MM.1S (cell line): ENCODE measurements around the gene GTPBP3.
"Not testable (repeated sequence)": the region's sequence is repeated elsewhere in the genome, so short reads cannot be mapped to it uniquely, and the experiment has no call there.

Experiments used
- DNase-seq: peaks from one replicate; pipeline ENCODE4 v3.0.0-alpha.2; 2015
- H2AFZ ChIP-seq: fragments of 300-600 bp; sonication (generic); 2 replicates; pipeline ENCODE4 v1.6.0; 2016; ENCODE audit warnings: antibody characterized with exemption, low read length
- H3F3A ChIP-seq: fragments of 300-600 bp; sonication (generic); 2 replicates; pipeline ENCODE4 v1.6.1; 2016; ENCODE audit warnings: mild to moderate bottlenecking, antibody characterized with exemption, low read length, moderate library complexity, mixed read lengths; ENCODE audit not compliant: insufficient read depth
- H3K27ac ChIP-seq: fragments of 300-600 bp; sonication (generic); 2 replicates; pipeline ENCODE4 v1.5.1; 2016; ENCODE audit warnings: mild to moderate bottlenecking, low read length
- H3K27me3 ChIP-seq: fragments of 300-600 bp; sonication (generic); replicated peaks from 2 replicates; pipeline ENCODE4 v1.6.0; 2016; ENCODE audit warnings: low read length; ENCODE audit not compliant: insufficient read depth
- H3K36me3 ChIP-seq: fragments of 300-600 bp; sonication (generic); replicated peaks from 2 replicates; pipeline ENCODE4 v1.6.1; 2016; ENCODE audit warnings: mild to moderate bottlenecking, low read length, mixed read lengths; ENCODE audit not compliant: insufficient read depth
- H3K4me1 ChIP-seq: fragments of 300-600 bp; sonication (generic); 2 replicates; pipeline ENCODE4 v1.6.1; 2016; ENCODE audit warnings: low read length, mixed read lengths
- H3K4me2 ChIP-seq: fragments of 300-600 bp; sonication (generic); 2 replicates; pipeline ENCODE4 v1.6.0; 2016; ENCODE audit warnings: low read depth, low read length
- H3K4me3 ChIP-seq: fragments of 300-600 bp; sonication (generic); 2 replicates; pipeline ENCODE4 v1.5.1; 2016; ENCODE audit warnings: low read length, mixed read lengths
- H3K79me2 ChIP-seq: fragments of 300-600 bp; sonication (generic); 2 replicates; pipeline ENCODE4 v1.6.1; 2016; ENCODE audit warnings: mixed run types, low read length, mixed read lengths
- H3K9ac ChIP-seq: fragments of 300-600 bp; sonication (generic); 2 replicates; pipeline ENCODE4 v1.6.1; 2016; ENCODE audit warnings: low read length, mixed read lengths
- H3K9me2 ChIP-seq: fragments of 300-600 bp; sonication (generic); replicated peaks from 2 replicates; pipeline ENCODE4 v1.6.1; 2016; ENCODE audit warnings: mild to moderate bottlenecking, low read length, mixed read lengths; ENCODE audit not compliant: insufficient read depth
- H3K9me3 ChIP-seq: fragments of 300-600 bp; sonication (generic); replicated peaks from 2 replicates; pipeline ENCODE4 v1.6.1; 2016; ENCODE audit warnings: mild to moderate bottlenecking, low read length, mixed read lengths; ENCODE audit not compliant: insufficient read depth
- H4K20me1 ChIP-seq: fragments of 300-600 bp; sonication (generic); 2 replicates; pipeline ENCODE4 v1.6.1; 2016; ENCODE audit warnings: mild to moderate bottlenecking, low read length, moderate library complexity, mixed read lengths; ENCODE audit not compliant: insufficient read depth
- CTCF ChIP-seq: fragments of 300-600 bp; sonication (generic); IDR thresholded peaks from 2 replicates; pipeline ENCODE4 v1.5.1; 2016; ENCODE audit warnings: antibody characterized with exemption, low read length, mixed read lengths
- EZH2 ChIP-seq: fragments of 300-600 bp; sonication (generic); optimal IDR thresholded peaks from 2 replicates; pipeline ENCODE3; 2017; ENCODE audit warnings: low read depth, mild to moderate bottlenecking, antibody characterized with exemption, low read length, mixed read lengths
- EZH2phosphoT487 ChIP-seq: fragments of 300-600 bp; sonication (generic); IDR thresholded peaks from 2 replicates; pipeline ENCODE4 v1.6.1; 2018; ENCODE audit warnings: antibody characterized with exemption, low read length

The GTPBP3 gene

GRCh38 chr19:17358395-17358794 is 21.0 kb downstream of the GTPBP3 start:
- no peaks in the 10 kb centered on the region for H3K9me3 ChIP-seq
- no peak overlapping the region for H3K4me3 ChIP-seq
- H3K36me3 ChIP-seq: no peaks in the 10 kb centered on the region
- H3K27me3 ChIP-seq: 0 out of 2 replicates have a peak, but pooled peaks cover 4% of the 10 kb centered on the region
- no peak for DNase-seq
- no peak overlapping the region for H2AFZ ChIP-seq
- no peaks in the 10 kb centered on the region for H3K4me1 ChIP-seq
- no peaks in the 10 kb centered on the region for H3F3A ChIP-seq
- no peak overlapping the region for H3K9ac ChIP-seq
- no peak overlapping the region for H3K27ac ChIP-seq
- TF ChIP-seq EZH2 (no peak), CTCF (no peak), EZH2phosphoT487 (no peak)
- H3K9me2 ChIP-seq: no peaks in the 10 kb centered on the region
- no peaks in the 10 kb centered on the region for H4K20me1 ChIP-seq
- no peak overlapping the region for H3K4me2 ChIP-seq
- no peaks in the 10 kb centered on the region for H3K79me2 ChIP-seq

GRCh38 chr19:17359905-17360800 is 22.8 kb downstream of the GTPBP3 start:
- no peak overlapping the region for H3K27ac ChIP-seq
- TF ChIP-seq EZH2phosphoT487 (no peak), EZH2 (no peak), CTCF (no peak)
- H3K4me2 ChIP-seq: no peak overlapping the region
- H3K9ac ChIP-seq: no peak overlapping the region
- 0 out of 2 replicates have a peak, but pooled peaks cover 4% of the 10 kb centered on the region for H3K27me3 ChIP-seq
- no peaks in the 10 kb centered on the region for H3K79me2 ChIP-seq
- H3K36me3 ChIP-seq: no peaks in the 10 kb centered on the region
- H2AFZ ChIP-seq: no peak overlapping the region
- no peaks in the 10 kb centered on the region for H3K9me2 ChIP-seq
- no peaks in the 10 kb centered on the region for H3F3A ChIP-seq
- H3K4me3 ChIP-seq: no peak overlapping the region
- DNase-seq: no peak
- no peaks in the 10 kb centered on the region for H4K20me1 ChIP-seq
- no peaks in the 10 kb centered on the region for H3K4me1 ChIP-seq
- H3K9me3 ChIP-seq: no peaks in the 10 kb centered on the region

- H3K27ac ChIP-seq, H3K79me2 ChIP-seq, H3K9me3 ChIP-seq, H3F3A ChIP-seq, H3K27me3 ChIP-seq, H4K20me1 ChIP-seq, H3K4me1 ChIP-seq, H3K36me3 ChIP-seq, H3K9ac ChIP-seq, DNase-seq, H3K9me2 ChIP-seq, H3K4me3 ChIP-seq, H2AFZ ChIP-seq, H3K4me2 ChIP-seq: not testable (repeated sequence)
These were observed 26.7 kb downstream of the GTPBP3 start for GRCh38 chr19:17363852-17364605.
